ENCODE measurements around the gene HOXB4. TPM values are rescaled to one million over a fixed set of nuclear protein-coding genes. Genes with fewer than 3 reads are reported as not detected.

The HOXB4 gene
- total RNA-seq, 1 experiment from 2014 or later: 11.3 TPM

GRCh38 chr17:48597528-48597777 is 19.3 kb upstream of the HOXB4 start:
- Histone ChIP-seq H3K27ac (ENCODE audit: low read depth, low read length) (no peak overlapping the region; the same call in 1 of the 2 replicates), H3K36me3 (ENCODE audit: control insufficient read depth in 1 of 2, insufficient read depth in 2 of 2, low read length in 2 of 2) (peaks cover 27 to 28% of the 10 kb centered on the region in 2 experiments; a peak in 3 of 4 replicates), H3K79me2 (ENCODE audit: insufficient read depth, low read length) (peaks cover 98% of the 10 kb centered on the region), H3K4me3 (replicated peaks in 1 of 2; ENCODE audit: low read depth in 1 of 2, low read length in 2 of 2) (no peak overlapping the region), H4K20me1 (ENCODE audit: insufficient read depth) (peaks cover 4% of the 10 kb centered on the region; the same call in 1 of the 2 replicates), H3K27me3 (ENCODE audit: insufficient read depth, low read length) (no peaks in the 10 kb centered on the region), H3K4me2 (ENCODE audit: low read length) (no peak overlapping the region), H2AFZ (ENCODE audit: low read depth, low read length, poor library complexity, severe bottlenecking) (no peak overlapping the region), H3K4me1 (ENCODE audit: control insufficient read depth in 1 of 2, insufficient read depth in 2 of 2, low read length in 2 of 2) (peaks cover 23 to 27% of the 10 kb centered on the region in 2 experiments), H3K9me3 (ENCODE audit: control insufficient read depth in 1 of 2, insufficient read depth in 1 of 2, low read depth in 1 of 2, low read length in 2 of 2) (no peaks in the 10 kb centered on the region), H3K9me2 (ENCODE audit: insufficient read depth) (no peaks in the 10 kb centered on the region), H3K9ac (ENCODE audit: low read length) (no peak overlapping the region)
- no peak for ATAC-seq
- ChIA-PET CTCF (no interaction called here), POLR2A (no interaction called here), RAD21 (ENCODE audit: low non-redundant PET in 1 of 2, low total read pairs in 2 of 2, uncharacterized antibody in 2 of 2, unreplicated experiment in 2 of 2) (no interaction called here)
- BruUV-seq (replicated peaks): no TSS peak
- intact Hi-C loops (cut with micrococcal nuclease): no loop called here
- no peak for DNase-seq (ENCODE audit: low read depth, low spot score)
- no peak for TF ChIP-seq SIN3A (IDR thresholded peaks at IDR 0.05; ENCODE audit: low read depth)
- TF ChIP-seq EZH2phosphoT487 (IDR thresholded peaks at IDR 0.05; ENCODE audit: borderline replicate concordance): no peak
- TF ChIP-seq CEBPB (IDR thresholded peaks at IDR 0.05; ENCODE audit: low read depth): no peak
- TF ChIP-seq ZNF274 (IDR thresholded peaks at IDR 0.05; ENCODE audit: low read depth, low read length): no peak
- no peak for TF ChIP-seq ZBTB33 (IDR thresholded peaks at IDR 0.05; ENCODE audit: extremely low read depth, insufficient replicate concordance, low read length)
- no peak for TF ChIP-seq MAX (IDR thresholded peaks at IDR 0.05)
- no peak for TF ChIP-seq EZH2 (IDR thresholded peaks at IDR 0.05)
- no peak for TF ChIP-seq ELF1 (IDR thresholded peaks at IDR 0.05; ENCODE audit: borderline replicate concordance, low read depth)
- no peak for TF ChIP-seq ZFX (IDR thresholded peaks at IDR 0.05)
